Measurements from ENCODE around the gene KRTAP9-6. TPM values are rescaled to one million over a fixed set of nuclear protein-coding genes. Genes with fewer than 3 reads are reported as not detected.
"Not testable (repeated sequence)": the region's sequence is repeated elsewhere in the genome, so short reads cannot be mapped to it uniquely, and the experiment has no call there.

KRTAP9-6 gene
- total RNA-seq, 1 donor from 2014 or later: not detected

DNA sequence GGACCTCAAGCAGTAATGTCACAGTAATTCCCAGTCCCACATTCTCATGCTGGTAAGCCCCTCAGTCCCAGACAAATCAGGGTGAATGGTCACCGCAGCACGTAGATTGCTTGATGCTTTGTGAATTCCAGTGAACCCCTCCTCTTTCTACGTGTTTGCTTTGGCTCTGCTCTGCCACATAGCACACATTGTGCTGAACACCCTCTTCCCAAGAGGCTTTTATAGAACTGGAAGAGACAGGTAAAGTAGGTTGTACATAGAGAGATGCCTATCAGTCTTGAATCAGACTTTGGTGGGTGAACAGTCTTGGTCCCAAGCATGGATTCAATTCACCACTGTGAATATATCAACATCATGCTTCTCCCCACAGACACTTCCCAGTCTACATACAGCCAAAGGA, 579 bp upstream of the KRTAP9-6 start:
- no peak for DNase-seq (ENCODE audit: low spot score)
- intact Hi-C loops (cut with DNase I): no loop called here

DNA sequence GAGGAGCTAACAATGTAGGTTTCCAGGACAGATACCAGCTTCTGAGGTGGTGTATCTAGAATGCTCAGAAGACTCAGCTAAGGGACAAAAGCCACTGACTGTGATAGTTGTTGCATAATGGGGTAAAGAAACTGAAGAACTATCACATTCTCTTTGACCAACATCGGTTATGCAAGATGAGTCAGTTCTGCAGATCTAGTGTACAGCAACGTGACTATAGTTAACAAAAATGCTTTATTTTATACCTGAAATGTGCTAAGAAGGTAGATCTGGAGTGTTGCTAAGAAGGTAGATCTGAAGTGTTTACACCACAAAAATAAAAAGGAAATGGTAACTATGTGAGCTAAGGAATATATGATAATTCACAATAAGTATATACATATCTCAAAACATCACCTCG, 2.5 kb downstream of the KRTAP9-6 start:
- no peak for DNase-seq (ENCODE audit: low spot score)
- intact Hi-C loops (cut with DNase I): no loop called here

DNA sequence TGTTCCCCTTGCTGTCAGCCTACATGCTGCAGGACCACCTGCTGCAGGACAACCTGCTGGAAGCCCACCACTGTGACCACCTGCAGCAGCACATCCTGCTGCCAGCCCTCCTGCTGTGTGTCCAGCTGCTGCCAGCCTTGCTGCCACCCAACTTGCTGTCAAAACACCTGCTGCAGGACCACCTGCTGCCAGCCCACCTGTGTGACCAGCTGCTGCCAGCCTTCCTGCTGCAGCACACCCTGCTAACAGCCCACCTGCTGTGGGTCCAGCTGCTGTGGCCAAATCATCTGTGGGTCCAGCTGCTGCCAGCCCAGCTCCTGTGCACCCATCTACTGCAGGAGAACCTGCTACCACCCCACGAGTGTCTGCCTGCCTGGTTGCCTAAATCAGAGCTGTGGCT, 6.1 kb downstream of the KRTAP9-6 start:
- DNase-seq (ENCODE audit: low spot score); intact Hi-C loops (cut with DNase I): not testable (repeated sequence)

DNA sequence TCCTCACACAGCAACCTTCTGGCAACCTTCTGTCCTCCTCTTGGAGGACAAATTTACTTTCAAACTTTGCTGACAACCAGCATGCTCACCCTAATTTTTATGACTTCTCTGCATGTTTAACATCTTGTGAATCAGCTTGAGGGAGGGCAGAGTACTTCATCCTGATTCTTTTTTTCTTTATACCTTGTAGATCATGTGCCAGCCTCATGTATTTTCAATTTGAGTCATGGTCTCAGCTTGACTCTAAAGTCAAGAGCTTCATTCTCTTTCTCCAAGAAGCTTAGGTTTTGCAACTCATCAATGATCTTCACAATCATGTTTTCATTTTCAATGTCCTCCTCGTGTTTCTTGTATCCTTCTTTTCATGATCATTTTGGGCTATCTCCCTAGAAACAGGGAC, 6.7 kb downstream of the KRTAP9-6 start:
- no peak for DNase-seq (ENCODE audit: low spot score)
- intact Hi-C loops (cut with DNase I): no loop called here

DNA sequence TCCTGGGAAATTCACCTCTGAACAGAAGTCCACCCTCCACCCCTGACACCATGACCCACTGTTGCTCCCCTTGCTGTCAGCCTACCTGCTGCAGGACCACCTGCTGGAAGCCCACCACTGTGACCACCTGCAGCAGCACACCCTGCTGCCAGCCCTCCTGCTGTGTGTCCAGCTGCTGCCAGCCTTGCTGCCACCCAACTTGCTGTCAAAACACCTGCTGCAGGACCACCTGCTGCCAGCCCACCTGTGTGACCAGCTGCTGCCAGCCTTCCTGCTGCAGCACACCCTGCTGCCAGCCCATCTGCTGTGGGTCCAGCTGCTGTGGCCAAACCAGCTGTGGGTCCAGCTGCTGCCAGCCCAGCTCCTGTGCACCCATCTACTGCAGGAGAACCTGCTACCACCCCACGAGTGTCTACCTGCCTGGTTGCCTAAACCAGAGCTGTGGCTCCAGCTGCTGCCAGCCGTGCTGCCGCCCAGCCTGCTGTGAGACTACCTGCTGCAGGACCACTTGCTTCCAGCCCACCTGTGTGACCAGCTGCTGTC, 10.5 kb downstream of the KRTAP9-6 start, which contains the start of gene KRTAP9-7:
KRTAP9-7 (plus strand) TSS at position 51 of the 543 bp plus-strand sequence; CDS start at position 51, 0 bp downstream.
- intact Hi-C loops (cut with DNase I); DNase-seq (ENCODE audit: low spot score): not testable (repeated sequence)

DNA sequence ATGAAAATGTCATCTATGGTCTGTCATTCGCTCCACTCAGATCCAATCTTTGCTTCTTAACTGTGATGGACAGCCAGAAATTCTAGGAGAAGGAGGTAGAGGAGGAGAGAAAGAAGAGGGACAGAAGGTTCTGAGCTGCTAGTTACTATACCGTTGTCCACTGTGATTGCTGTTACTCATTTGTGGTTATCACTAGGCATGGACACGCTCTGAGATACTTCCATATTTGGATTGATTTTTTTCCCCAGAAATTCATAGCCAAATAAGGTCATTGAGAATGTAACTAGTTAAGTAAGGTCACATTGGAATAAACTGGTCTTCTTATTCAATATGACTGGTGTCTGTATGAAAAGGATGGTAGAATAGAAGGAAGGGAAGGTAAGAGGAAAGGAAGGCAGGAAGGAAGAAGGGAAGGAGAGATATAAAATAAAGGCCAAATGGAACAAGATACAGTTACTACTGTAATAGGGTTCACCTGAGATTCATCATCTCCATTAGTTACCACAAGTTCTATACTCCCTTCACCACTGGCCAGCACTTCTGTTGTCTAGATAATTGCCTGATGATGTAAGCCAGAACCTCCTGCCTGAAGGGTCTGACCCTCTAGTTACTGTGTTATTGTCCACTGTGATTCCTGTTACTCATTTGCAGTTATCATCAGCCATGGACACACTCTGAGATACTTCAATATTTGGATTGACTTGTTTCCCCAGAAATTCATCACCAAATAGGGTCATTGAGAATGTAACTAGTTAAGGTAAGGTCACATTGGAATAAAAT, 13.2 kb downstream of the KRTAP9-6 start:
- intact Hi-C loops (cut with DNase I): no loop called here
- DNase-seq (ENCODE audit: low spot score): no peak

DNA sequence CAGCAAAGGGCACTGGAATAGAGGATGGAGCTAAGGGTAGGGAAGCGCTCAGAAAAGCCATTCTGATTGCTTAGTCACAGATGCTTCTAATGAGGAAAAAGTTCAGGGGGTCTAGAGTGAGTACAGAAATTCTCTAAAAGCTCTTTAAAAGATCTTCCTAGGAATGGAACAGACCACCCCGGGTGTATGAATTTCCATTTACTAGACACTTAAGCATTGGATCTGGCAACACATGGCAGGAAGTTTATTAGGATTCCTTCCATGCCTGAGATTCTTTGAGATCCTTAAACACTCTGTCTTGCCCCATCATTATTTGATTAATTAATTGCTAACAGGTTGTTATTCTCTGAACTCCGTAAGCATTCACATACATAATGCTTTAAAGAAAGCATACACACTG, 18.9 kb downstream of the KRTAP9-6 start:
- intact Hi-C loops (cut with DNase I): no loop called here

DNA sequence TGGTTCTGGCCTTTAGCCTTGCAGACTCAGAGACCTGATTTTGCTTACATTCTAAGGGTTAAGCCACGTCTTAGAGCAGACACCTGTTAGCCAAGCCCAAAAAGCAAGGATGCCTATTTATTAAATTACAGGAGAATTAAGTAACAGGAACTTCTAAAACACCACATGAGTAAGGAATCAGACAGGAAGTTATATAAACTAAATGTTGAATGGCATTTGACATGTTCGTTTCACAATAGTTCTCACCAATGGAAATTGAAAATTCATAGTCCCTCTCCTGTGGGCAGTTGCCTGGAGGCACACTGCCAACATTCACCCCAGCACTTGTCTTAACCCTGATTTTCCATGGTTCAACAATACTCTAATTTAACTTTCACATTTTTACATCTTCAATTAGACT, 19.4 kb downstream of the KRTAP9-6 start:
- intact Hi-C loops (cut with DNase I): no loop called here
- no peak for DNase-seq (ENCODE audit: low spot score)

More for the DNA sequence above, 18.9 kb downstream of the KRTAP9-6 start:
- DNase-seq (ENCODE audit: low spot score): no peak

DNA sequence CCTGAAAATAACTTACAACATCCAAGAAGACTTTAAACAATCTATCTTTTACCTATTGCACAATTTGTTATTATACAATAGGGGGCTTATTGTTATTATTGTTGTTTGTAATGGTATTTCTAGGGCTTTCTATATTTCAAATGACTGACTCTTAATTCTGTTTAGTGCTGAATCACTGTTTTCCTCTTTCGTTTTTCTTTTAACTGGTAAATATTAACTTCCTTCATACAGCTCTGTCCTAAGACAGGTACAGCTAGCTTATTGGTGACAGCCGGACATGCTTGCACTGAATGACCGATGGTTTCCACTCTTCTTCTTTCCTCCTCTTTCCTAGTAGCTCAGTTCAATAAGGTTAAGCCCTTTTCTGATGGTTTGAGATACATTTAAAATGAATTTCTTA, 21.9 kb downstream of the KRTAP9-6 start:
- intact Hi-C loops (cut with DNase I): no loop called here
- no peak for DNase-seq (ENCODE audit: low spot score)

DNA sequence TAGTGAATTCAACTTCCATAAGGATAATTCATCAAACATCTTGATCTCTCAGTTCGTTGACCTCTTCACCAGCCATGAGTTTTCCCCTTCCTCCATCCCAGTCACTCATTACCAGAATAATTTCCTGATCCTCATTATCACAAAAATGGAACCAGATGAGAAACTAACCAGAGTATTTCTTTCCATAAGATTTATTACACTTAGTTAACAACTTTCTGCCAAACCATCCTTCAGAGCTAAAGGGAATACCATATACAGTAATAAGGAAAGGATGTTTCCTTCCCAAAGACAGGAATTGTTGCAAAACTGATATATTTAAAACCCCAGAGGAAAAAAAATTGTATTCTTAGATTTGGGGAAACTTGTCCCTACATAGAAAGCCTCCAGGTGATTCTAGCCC, 28.8 kb downstream of the KRTAP9-6 start:
- no peak for DNase-seq (ENCODE audit: low spot score)
- intact Hi-C loops (cut with DNase I): no loop called here

DNA sequence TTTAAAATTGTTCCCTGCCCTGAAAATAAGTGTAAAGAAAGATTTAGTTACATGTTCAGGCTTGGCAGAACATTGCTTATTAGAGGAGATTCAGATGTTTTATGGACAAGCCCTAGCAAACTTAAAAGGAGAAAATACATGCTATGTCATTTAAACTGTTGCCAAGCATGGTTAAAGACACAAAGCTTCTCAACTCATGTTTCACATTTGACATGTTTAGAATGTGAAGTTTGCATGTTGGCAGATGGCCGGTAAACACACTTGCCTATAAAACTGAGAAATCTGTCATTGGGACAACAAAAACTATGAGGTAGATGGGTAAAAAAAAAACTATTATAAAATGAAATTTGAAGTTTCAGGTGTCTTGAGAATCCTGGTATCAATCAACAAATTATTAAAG, 31.7 kb downstream of the KRTAP9-6 start:
- intact Hi-C loops (cut with DNase I): no loop called here
- DNase-seq (ENCODE audit: low spot score): no peak

DNA sequence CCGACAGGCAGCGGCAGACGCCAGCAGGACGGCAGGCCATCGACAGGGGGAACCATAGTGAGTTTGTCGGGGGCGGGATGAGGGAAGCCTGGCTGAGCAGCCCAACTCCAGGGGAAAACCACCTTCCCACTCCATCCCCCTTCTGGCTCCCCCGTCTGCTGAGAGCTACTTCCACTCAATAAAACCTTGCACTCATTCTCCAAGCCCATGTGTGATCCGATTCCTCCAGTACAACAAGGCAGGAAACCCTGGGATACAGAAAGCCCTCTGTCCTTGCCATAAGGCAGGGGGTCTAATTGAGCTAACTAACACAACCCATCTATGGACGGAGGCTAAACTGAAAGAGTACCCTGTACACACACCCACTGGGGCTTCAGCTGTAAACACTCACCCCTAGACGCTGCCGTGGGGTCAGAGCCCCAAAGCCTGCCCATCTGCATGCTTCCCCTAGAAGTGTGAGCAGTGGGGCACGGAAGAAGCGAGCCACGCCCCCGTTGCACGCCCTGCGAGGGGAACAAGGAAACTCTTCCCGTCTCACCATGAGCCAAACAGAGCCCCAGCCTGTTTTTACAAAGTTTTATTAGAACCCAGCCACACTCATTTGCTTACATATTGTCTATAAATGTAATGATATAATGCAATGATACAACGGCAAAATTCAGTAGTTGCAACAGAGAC, 33.4 kb downstream of the KRTAP9-6 start:
- intact Hi-C loops (cut with DNase I): no loop called here
- DNase-seq (ENCODE audit: low spot score): no peak

DNA sequence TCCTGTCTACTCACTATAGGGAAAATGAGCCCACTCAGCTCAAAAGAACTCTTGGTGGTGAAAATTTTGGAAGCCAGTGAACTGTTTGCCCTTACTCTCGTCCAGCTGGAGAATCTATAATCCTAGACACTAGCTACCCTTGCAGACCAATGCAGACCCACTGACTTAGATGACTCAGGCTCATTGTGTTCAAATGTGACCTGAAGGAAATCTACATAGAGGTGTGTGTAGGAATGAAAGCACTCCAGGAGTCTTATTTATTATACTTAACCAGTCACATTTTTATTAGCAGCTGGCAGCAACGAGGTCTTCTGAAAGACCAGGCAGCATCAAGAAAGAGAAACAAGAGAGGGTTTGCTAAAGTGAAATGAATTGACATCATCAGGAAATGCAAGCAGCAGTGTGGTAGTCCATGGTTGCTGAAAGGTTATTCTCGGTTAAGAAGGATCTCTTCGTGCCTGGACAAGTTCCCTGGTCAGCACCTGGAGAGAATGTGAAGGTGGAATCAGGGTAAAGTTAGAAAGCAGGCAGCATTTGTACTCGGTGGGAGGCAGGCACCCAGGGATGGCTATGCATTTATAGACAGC, 36.1 kb downstream of the KRTAP9-6 start:
- intact Hi-C loops (cut with DNase I): no loop called here
- DNase-seq (ENCODE audit: low spot score): no peak

DNA sequence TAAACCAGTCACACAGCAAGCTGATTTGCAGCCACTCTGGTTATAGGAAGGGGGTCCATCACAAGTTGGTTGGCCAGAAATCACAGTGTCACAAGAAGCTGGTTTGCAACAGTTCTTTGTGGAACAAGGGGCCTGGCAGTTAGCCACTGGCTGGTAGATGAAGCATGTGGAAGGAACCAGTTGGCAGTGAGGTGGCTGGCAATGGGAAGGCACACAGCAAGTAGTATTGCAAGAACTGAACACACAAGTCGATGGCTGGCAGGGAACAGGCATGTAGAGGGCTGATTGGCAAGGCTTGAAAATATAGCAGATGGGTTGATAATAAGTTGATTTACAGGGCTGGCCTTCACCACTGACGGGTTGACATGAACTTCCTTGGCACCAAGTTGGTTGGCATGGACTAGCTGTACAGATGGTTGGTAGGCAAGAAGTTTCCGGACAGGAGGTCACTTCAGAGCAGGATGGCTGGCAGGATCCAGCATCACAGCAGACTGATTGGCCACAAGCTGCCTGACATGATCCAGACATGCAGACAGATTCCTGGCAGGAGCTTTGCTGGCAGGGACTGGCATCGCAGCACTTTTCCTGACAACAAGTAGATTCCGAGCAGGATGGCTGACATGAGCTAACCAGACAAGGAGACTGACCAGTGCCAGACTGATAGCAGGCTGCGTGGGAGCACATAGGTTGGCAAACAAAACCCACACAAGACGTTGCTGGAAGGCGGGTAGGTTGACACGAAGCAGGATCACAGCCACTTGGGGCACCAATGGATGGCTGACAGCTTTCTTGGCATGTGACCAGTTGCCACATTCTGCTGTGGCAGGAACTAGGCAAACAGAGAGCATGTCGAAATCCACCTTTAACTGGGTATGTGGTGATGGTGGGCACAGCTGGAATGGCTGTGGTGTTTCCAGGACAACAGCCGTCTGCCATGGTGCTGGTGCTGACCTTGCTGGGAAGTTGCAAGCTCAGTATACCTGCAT, 37.0 kb downstream of the KRTAP9-6 start, which contains the start of gene KRTAP29-1:
KRTAP29-1 (minus strand) TSS at position 936 of the 986 bp plus-strand sequence; CDS start at position 936, 0 bp downstream.
- peak; percentile 79 for DNase-seq (ENCODE audit: low spot score)
- intact Hi-C loops (cut with DNase I): loop anchor here (2.0 kb wide), 1 partner anchor 163 kb away; no protein-coding TSS in a partner anchor

DNA sequence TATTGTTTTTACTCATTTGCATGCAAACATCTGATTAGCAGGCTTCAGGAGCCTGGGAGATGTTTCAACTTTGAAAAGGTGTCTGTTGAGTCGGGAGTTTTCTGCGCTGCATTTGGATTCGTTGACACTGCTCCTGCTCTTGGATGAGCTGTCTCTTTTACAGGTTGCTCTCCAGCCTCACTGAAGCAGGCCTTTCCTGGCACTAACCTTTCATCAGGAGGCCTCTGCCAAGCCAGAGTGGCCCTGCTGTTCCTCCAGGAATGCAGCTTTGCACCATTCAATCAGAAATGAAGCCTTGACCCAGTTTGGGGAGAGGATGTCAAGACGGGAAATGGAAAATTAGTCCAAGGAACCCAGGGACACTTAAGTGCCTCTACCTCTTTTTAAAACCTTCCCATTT, 37.8 kb downstream of the KRTAP9-6 start:
- intact Hi-C loops (cut with DNase I): loop anchor here (2.0 kb wide), 1 partner anchor 162 kb away; no protein-coding TSS in a partner anchor
- no peak for DNase-seq (ENCODE audit: low spot score)

DNA sequence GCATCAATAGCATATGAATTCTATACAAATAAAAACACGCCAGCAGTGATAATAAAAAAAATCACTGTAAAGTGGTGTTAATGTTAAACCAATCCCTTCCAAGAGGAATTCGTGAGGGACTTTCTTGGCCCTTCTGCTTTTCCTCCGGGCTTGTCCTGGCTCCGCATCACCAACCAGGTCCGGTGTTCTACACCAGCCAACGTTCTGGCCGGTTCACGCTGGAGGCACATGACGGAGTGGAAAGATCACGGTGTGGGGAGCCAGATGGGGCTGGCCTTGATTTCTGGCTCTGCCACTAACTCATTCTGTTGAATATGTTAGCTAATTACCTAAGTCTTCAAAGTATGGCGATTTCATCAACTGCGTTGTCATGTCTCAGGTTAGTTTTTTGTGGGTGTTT, 38.9 kb downstream of the KRTAP9-6 start:
- no peak for DNase-seq (ENCODE audit: low spot score)
- intact Hi-C loops (cut with DNase I): no loop called here

DNA sequence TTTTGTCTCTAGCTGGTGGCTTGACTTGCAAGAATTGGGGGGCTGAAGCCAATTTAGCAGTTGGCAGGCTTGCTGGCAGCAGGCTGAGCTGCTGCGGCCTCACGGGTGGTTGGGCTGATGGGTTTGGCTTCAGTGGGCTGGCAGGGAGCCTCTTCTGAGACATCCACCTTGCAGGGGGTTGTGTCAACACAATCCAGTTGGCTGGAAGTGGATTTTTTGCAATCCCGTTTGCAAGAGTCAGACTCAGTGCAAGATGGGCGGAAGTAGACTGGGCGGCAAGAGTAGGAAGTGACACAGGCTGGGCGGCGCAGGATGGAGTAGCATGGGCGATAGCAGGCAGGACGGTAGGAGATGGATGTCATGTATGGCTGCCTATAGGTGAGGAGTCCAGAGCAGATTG, 42.5 kb downstream of the KRTAP9-6 start:
- intact Hi-C loops (cut with DNase I): no loop called here
- DNase-seq (ENCODE audit: low spot score): peak; percentile 84

DNA sequence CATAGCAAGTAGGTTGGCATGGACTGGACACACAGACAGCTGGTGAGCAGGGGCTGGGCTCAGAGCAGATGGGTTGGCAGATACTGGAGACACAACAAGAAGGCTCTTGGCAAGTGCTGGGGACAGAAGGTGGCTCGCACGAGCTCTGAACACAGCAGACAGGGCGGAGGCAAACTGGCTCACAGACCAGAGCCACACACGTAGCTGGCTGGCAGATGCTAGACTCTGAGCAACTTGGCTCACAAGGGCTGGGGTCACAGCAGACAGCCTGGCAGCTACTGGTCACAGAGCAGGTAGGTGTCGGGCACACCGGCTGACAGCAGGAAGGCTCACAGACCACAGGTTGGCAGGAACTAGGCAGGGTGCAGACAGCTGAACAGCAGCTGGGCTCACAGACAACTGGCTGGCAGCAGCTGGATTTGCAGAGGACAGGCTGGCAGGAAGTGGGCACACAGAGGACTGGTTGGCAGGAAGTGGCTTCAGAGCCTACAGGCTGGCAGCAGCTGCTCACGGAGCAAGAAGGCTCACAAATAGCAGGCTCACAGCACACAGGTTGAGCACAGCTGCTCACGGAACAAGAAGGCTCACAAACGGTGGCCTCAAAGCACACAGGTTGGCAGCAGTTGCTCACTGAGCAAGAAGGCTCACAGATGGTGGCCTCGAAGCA, 43.2 kb downstream of the KRTAP9-6 start:
- DNase-seq (ENCODE audit: low spot score): peak; percentile 80
- intact Hi-C loops (cut with DNase I): no loop called here
